Testis (tissue), 3 donors: ENCODE measurements around the gene ZCCHC7. TPM values are rescaled to one million over a fixed set of nuclear protein-coding genes. Genes with fewer than 3 reads are reported as not detected.

ENCODE experiments used
- DNase-seq: peaks from one replicate; pipeline ENCODE4 v3.0.0-alpha.2; 2019
- H3K27ac ChIP-seq, 2 donors: fragments of 200-600 bp; sonication (generic); one replicate each; pipeline ENCODE4 v1.5.1; 2019
- H3K27me3 ChIP-seq: fragments of 200-600 bp; sonication (generic); one replicate; pipeline ENCODE4 v1.5.1; 2019
- H3K36me3 ChIP-seq: fragments of 200-600 bp; sonication (generic); one replicate; pipeline ENCODE4 v1.5.1; 2017; ENCODE audit warnings: low read depth; ENCODE audit errors: missing control alignments
- H3K4me1 ChIP-seq: fragments of 200-600 bp; sonication (generic); one replicate; pipeline ENCODE4 v1.5.1; 2019
- H3K4me3 ChIP-seq, 2 donors: fragments of 200-600 bp; sonication (generic); one replicate each; pipeline ENCODE4 v1.5.1; 2017 to 2019
- H3K9me3 ChIP-seq: fragments of 200-600 bp; sonication (generic); one replicate; pipeline ENCODE4 v1.5.1; 2017
- POLR2A ChIP-seq: fragments of 450-650 bp; IDR thresholded peaks from one replicate; pipeline ENCODE4 v1.6.1; 2017; ENCODE audit warnings: antibody characterized with exemption, mild to moderate bottlenecking, moderate library complexity
- WGBS, 2 donors: methylation state at CpG; one replicate each; pipeline ENCODE4 v1.1.5; 2018; 5-methylcytosine and 5-hydroxymethylcytosine counted together
- intact Hi-C: fragments of 100-400 bp; cut with DNase I; formaldehyde crosslinking; loops from one replicate; pipeline ENCODE4 v1.15.1; 2023; ENCODE audit warnings: low total_unique reads
- polyA plus RNA-seq: library from polyadenylated mRNA; stranded (reverse); fragments of 350-450 nt; fragmentation: Illumina TruSeq; extraction: RNeasy Lipid Tissue Mini Kit (QIAGEN cat#74804); gene quantifications from one replicate; pipeline ENCODE4 v1.2.3, GENCODE V29; 2014; ENCODE audit warnings: low read depth, low replicate concordance; ENCODE audit not compliant: insufficient read depth
- total RNA-seq, 2 donors: library from RNA; depleted of rRNA; stranded (reverse); fragments of >200 nt; gene quantifications; one replicate each; pipeline ENCODE4 v1.2.3, GENCODE V29; 2016
- TF ChIP-seq, protein P1 (sequence below), 3 experiments: fragments of 450-650 bp in 2 of 3; fragments of 200-600 bp in 1 of 3; sonication (generic) in 1 of 3; IDR thresholded peaks; one replicate each; pipeline ENCODE4 v1.5.1; 2016 to 2019; ENCODE audit warnings: antibody characterized with exemption in 3 of 3, mild to moderate bottlenecking in 2 of 3, moderate library complexity in 1 of 3

ZCCHC7 gene
- total and polyA plus RNA-seq, 3 donors from 2014 or later, result 14.4 to 20.6 (median 18.5) TPM

DNA sequence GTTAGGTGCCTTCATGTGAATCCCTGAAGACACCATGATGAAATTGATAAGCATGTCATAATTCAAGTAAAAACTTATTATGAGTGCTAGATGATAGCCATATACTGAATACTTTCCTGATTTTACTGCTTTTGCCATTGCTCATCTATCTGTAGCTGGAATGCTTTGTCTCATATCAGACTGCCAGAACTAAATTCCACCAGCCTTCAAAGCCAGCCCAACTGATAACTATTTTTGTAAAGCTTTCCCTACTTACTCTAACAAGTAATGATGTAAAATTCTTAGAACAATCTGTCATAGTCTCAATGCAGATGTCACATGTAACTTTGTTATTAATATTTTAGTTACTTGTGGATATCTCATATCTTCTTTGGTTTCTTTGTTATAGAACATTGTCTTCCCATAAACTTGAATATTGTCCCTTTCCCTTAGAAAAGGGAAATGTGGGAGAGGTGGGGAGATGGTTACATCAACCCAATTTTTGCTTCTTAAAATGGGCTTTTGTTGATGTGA is 128.3 kb downstream of the ZCCHC7 start:
- H3K27ac ChIP-seq, result no peak overlapping the region
- H3K9me3 ChIP-seq, result no peaks in the 10 kb centered on the region
- H3K36me3 ChIP-seq, result no peaks in the 10 kb centered on the region
- H3K4me1 ChIP-seq, result no peaks in the 10 kb centered on the region
- intact Hi-C loops, result no loop called here
- TF ChIP-seq, protein P1, sequence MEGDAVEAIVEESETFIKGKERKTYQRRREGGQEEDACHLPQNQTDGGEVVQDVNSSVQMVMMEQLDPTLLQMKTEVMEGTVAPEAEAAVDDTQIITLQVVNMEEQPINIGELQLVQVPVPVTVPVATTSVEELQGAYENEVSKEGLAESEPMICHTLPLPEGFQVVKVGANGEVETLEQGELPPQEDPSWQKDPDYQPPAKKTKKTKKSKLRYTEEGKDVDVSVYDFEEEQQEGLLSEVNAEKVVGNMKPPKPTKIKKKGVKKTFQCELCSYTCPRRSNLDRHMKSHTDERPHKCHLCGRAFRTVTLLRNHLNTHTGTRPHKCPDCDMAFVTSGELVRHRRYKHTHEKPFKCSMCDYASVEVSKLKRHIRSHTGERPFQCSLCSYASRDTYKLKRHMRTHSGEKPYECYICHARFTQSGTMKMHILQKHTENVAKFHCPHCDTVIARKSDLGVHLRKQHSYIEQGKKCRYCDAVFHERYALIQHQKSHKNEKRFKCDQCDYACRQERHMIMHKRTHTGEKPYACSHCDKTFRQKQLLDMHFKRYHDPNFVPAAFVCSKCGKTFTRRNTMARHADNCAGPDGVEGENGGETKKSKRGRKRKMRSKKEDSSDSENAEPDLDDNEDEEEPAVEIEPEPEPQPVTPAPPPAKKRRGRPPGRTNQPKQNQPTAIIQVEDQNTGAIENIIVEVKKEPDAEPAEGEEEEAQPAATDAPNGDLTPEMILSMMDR (IDR thresholded peaks at IDR 0.05), result no peak
- TF ChIP-seq POLR2A, result no peak
- no peaks in the 10 kb centered on the region for H3K27me3 ChIP-seq
- H3K4me3 ChIP-seq, result no peak overlapping the region
- no peak for DNase-seq

DNA sequence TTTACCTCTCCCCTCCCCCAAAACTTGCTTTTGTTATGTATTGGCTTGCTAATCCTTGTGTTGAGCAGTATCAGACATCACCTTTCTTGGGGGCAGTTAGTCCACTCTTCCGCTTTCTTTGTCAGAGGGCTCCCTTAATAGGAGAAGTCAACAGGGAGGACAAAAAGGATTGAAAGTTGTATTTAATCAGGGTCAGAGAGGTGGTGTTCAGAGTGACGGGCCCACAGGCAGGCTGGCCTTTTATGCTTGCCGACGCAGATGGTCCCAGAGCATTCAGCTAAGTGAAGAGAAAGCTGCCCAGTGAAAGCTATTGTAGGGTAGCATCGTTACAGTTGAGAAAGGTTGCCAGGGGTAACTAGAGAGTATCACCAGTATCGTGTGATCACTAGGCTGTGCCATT is 131.1 kb downstream of the ZCCHC7 start:
- TF ChIP-seq, protein P1 (IDR thresholded peaks at IDR 0.05), result no peak
- no peak for TF ChIP-seq POLR2A
- H3K27me3 ChIP-seq, result no peaks in the 10 kb centered on the region
- no peak overlapping the region for H3K27ac ChIP-seq
- intact Hi-C loops, result no loop called here
- H3K4me3 ChIP-seq, result no peak overlapping the region
- no peaks in the 10 kb centered on the region for H3K9me3 ChIP-seq
- DNase-seq, result no peak
- no peaks in the 10 kb centered on the region for H3K4me1 ChIP-seq
- 85 to 90% methylated on average over 6 of the region's 6 CpGs for WGBS, 2 donors
- H3K36me3 ChIP-seq, result no peaks in the 10 kb centered on the region

DNA sequence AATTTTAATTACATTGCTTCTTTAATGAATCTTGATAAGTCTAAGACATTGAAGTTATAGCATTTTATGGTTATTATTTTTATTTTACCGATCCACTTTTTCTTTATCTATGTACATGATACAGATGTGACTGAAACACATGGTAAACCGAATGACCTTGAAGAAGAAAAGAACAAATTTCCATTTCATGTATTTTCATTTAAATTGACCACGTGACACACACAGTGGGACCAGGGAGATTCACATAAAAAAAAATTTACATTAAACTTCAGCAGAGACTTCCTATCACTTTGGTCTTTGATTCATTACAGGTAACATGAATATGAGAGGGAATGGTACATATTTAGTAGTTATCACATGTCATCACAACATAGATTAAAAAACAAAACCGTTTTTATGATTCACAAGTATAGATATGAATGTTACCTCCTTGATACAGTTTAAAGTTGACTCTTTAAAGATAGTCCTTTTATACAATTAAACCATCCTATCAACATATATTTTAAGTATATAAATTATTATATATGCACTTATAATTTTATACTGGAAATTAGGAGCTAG is 133.1 kb downstream of the ZCCHC7 start:
- Histone ChIP-seq H3K27me3 (no peaks in the 10 kb centered on the region), H3K4me3 (no peak overlapping the region), H3K36me3 (no peaks in the 10 kb centered on the region), H3K4me1 (no peaks in the 10 kb centered on the region), H3K27ac (no peak overlapping the region), H3K9me3 (no peaks in the 10 kb centered on the region)
- intact Hi-C loops, result no loop called here
- no peak for TF ChIP-seq POLR2A
- TF ChIP-seq, protein P1 (IDR thresholded peaks at IDR 0.05), result no peak
- 74 to 78% methylated on average over 4 of the region's 4 CpGs for WGBS, 2 donors
- DNase-seq, result no peak

DNA sequence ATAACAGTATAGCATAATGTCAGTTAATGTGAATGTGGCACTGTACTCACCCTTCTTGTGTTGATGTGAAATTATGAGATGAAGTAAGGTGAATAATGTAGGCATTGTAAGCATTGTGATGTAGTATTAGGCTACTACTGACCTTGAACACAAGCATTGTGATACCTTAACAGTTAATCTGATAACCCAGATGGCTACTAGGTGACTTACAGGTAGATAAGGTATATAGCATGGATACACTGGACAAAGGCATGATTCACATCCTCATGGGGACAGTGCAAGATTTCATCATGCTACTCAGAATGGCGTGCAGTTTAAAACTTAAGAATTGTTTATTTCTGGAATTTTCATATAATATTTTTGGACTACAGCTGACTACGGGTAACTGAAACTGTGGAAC is 134.8 kb downstream of the ZCCHC7 start:
- intact Hi-C loops, result no loop called here
- H3K36me3 ChIP-seq, result no peaks in the 10 kb centered on the region
- no peak overlapping the region for H3K4me3 ChIP-seq
- TF ChIP-seq, protein P1 (IDR thresholded peaks at IDR 0.05), result no peak
- no peak for TF ChIP-seq POLR2A
- no peaks in the 10 kb centered on the region for H3K4me1 ChIP-seq
- H3K27me3 ChIP-seq, result no peaks in the 10 kb centered on the region
- WGBS, 2 donors, result 96 to 98% methylated on average over 2 of the region's 2 CpGs
- no peaks in the 10 kb centered on the region for H3K9me3 ChIP-seq
- H3K27ac ChIP-seq, result no peak overlapping the region
- DNase-seq, result no peak
